DMS79 treated with DMSO at 0.1 percent for 48 hours (cell line): ENCODE data around the gene CAV2.

ENCODE experiments used
- DNase-seq: peaks from one replicate; lab custom pipeline; 2025; lab: John Stamatoyannopoulos, UW

CAV2 gene

GRCh38 chr7:116524609-116525297, 25.2 kb downstream of the CAV2 start, which contains the start of gene CAV1:
TSS of gene CAV1 (plus strand) at chr7:116525036. CDS start at chr7:116525063, 27 bp downstream.
- no peak for DNase-seq

- peak; percentile 41 for DNase-seq
These were observed 25.9 kb downstream of the CAV2 start for GRCh38 chr7:116525298-116525912.

GRCh38 chr7:116525913-116526861, 26.6 kb downstream of the CAV2 start:
- peak; percentile 47 for DNase-seq

GRCh38 chr7:116526897-116527296, 27.4 kb downstream of the CAV2 start:
- DNase-seq, result no peak

- DNase-seq, result no peak
These were observed 28.0 kb downstream of the CAV2 start for GRCh38 chr7:116527521-116527920.

- DNase-seq, result no peak
These were observed 28.7 kb downstream of the CAV2 start for GRCh38 chr7:116528008-116528789.

- no peak for DNase-seq
These were observed 29.7 kb downstream of the CAV2 start for GRCh38 chr7:116529250-116529649.

- no peak for DNase-seq
These were observed 30.7 kb downstream of the CAV2 start for GRCh38 chr7:116530107-116530820.

GRCh38 chr7:116532102-116532688, 32.7 kb downstream of the CAV2 start:
- no peak for DNase-seq

- no peak for DNase-seq
These were observed 35.3 kb downstream of the CAV2 start for GRCh38 chr7:116534790-116535189.

GRCh38 chr7:116535416-116535815, 35.9 kb downstream of the CAV2 start:
- no peak for DNase-seq

GRCh38 chr7:116538138-116538537, 38.6 kb downstream of the CAV2 start:
- DNase-seq, result no peak

- DNase-seq, result no peak
These were observed 40.3 kb downstream of the CAV2 start for GRCh38 chr7:116539879-116540278.

GRCh38 chr7:116540743-116541142, 41.2 kb downstream of the CAV2 start:
- DNase-seq, result no peak

- no peak for DNase-seq
These were observed 42.4 kb downstream of the CAV2 start for GRCh38 chr7:116541951-116542350.

- DNase-seq, result no peak
These were observed 43.1 kb downstream of the CAV2 start for GRCh38 chr7:116542618-116543017.

GRCh38 chr7:116543664-116544063, 44.1 kb downstream of the CAV2 start:
- DNase-seq, result no peak

GRCh38 chr7:116544487-116544886, 44.9 kb downstream of the CAV2 start:
- no peak for DNase-seq

GRCh38 chr7:116545411-116545993, 46.0 kb downstream of the CAV2 start:
- no peak for DNase-seq

- DNase-seq, result no peak
These were observed 46.5 kb downstream of the CAV2 start for GRCh38 chr7:116546054-116546453.
